ENCODE results near the gene GLRA2. TPM values are rescaled to one million over a fixed set of nuclear protein-coding genes. Genes with fewer than 3 reads are reported as not detected.
"Not testable (repeated sequence)": the region's sequence is repeated elsewhere in the genome, so short reads cannot be mapped to it uniquely, and the experiment has no call there.

The GLRA2 gene
- total RNA-seq, 1 experiment from 2014 or later = not detected

DNA sequence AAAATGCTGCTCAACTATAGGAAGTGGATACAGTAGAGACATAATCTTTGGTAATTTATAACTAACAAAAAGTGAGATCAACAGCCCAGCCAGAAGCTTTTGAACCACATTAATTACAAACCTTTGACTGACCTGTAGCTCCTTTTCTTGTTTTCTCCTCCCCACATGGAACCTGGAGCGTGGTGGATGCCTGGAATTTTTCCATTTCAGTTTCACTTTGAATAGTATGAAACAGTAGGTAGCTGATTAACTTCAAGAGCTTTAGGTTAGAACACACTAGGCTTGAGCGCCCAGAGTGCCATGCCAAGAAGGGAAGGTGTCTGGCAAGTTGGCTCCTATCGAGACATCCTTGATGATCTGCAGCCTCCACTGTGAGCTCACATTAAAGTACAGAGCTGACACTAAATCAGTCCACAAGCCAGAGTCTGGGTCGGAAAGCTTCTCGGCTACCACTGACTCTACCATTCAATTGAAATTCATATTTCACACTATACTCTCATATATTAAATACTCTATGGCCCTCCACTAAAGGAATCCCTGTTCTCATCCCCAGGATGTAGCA is 143.4 kb downstream of the GLRA2 start:
- Histone ChIP-seq H3K27me3 (no peaks in the 10 kb centered on the region), H3K4me3 (no peak overlapping the region), H3K9me3 (no peaks in the 10 kb centered on the region), H3K36me3 (no peaks in the 10 kb centered on the region)
- DNase-seq = no peak

- H3K27me3 ChIP-seq = no peaks in the 10 kb centered on the region
- no peaks in the 10 kb centered on the region for H3K9me3 ChIP-seq
- no peak for DNase-seq
- H3K36me3 ChIP-seq = no peaks in the 10 kb centered on the region
- H3K4me3 ChIP-seq = no peak overlapping the region
Observed at GRCh38 chrX:14673236-14673635, 143.9 kb downstream of the GLRA2 start.

DNA sequence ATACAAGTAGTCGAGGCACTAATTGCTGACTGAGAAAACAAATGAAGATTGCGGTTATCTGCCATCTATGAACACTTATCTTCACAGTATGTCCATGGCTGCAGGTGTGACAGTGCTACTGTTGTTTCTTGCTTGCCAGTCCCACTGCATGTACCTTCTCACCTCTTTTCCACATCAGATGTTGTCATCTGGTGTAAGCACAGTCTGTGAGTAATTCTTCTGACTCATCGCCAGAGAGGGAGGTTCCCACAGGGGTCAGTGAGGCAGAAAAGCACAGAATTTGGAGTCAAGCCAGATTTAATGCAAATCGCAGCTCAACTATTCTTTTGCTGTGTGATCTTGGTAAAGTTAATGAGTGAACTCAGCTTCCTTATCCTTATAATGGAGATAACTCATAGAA is 144.4 kb downstream of the GLRA2 start:
- Histone ChIP-seq H3K27me3 (no peaks in the 10 kb centered on the region), H3K9me3 (no peaks in the 10 kb centered on the region), H3K36me3 (no peaks in the 10 kb centered on the region), H3K4me3 (no peak overlapping the region)
- DNase-seq = peak; percentile 53

GRCh38 chrX:14675500-14675899 is 146.2 kb downstream of the GLRA2 start:
- Histone ChIP-seq H3K4me3 (no peak overlapping the region), H3K27me3 (no peaks in the 10 kb centered on the region), H3K36me3 (no peaks in the 10 kb centered on the region), H3K9me3 (no peaks in the 10 kb centered on the region)
- DNase-seq = no peak

GRCh38 chrX:14676431-14676830 is 147.1 kb downstream of the GLRA2 start:
- H3K27me3 ChIP-seq = no peaks in the 10 kb centered on the region
- no peak for DNase-seq
- no peaks in the 10 kb centered on the region for H3K9me3 ChIP-seq
- no peak overlapping the region for H3K4me3 ChIP-seq
- H3K36me3 ChIP-seq = no peaks in the 10 kb centered on the region

GRCh38 chrX:14688331-14688730 is 159.0 kb downstream of the GLRA2 start:
- H3K36me3 ChIP-seq, H3K4me3 ChIP-seq, H3K27me3 ChIP-seq, H3K9me3 ChIP-seq, DNase-seq: not testable (repeated sequence)

DNA sequence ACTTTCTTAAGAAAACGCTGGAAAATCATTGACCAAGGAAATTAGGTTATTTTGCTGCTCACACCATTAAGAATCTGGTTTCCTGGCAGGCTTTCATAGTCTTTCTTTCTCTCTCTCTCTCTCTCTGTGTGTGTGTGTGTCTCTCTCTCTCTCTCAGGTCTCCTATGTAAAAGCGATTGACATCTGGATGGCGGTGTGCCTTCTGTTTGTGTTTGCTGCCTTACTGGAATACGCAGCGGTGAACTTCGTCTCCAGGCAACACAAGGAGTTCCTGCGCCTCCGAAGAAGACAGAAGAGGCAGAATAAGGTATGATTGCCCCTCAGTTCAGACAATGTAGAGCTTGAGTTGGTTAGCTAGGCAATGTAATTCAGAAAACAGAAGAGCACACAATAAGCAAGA is 161.2 kb downstream of the GLRA2 start:
- no peaks in the 10 kb centered on the region for H3K9me3 ChIP-seq
- DNase-seq = no peak
- H3K27me3 ChIP-seq = no peaks in the 10 kb centered on the region
- no peak overlapping the region for H3K4me3 ChIP-seq
- H3K36me3 ChIP-seq = no peaks in the 10 kb centered on the region

DNA sequence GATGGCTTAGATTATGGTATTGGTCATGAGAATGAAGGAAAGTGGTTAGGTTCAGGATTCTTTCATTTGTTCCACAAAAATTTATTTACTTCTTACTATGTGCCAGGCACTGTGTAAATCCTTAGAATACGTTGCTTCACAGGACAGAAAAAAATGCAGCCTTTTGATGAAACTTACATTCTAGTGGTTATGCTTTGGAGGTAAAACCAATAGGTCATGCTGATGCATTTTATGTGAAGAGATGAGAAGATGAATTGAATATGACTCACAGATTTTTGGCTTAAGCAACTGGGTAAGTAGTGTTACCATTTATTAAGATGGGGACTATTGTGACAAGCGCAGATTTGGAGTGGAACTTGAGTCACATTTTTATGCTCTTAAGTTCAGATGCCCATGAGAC is 165.3 kb downstream of the GLRA2 start:
- H3K4me3 ChIP-seq = no peak overlapping the region
- no peaks in the 10 kb centered on the region for H3K27me3 ChIP-seq
- no peaks in the 10 kb centered on the region for H3K36me3 ChIP-seq
- no peak for DNase-seq
- no peaks in the 10 kb centered on the region for H3K9me3 ChIP-seq

DNA sequence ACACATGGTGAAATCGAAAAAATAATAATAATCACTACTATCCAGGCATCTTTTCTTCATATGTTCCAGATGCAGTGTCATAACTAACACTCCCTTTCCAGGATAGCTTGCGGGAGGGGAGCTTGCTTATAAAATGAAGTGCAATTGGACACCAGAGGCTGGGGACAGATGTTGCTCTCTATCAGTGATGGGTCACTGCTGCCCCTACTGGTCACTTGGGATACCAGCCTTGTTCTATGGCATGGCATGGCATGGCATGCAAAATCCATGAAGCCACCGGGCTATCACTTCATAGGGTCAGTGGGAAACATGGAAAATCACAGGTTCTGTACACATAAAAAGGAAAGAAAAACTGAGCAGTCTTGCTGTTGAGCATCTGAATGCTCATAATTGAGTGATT is 168.1 kb downstream of the GLRA2 start:
- Histone ChIP-seq H3K4me3 (no peak overlapping the region), H3K9me3 (no peaks in the 10 kb centered on the region), H3K27me3 (no peaks in the 10 kb centered on the region), H3K36me3 (no peaks in the 10 kb centered on the region)
- peak; percentile 20 for DNase-seq

DNA sequence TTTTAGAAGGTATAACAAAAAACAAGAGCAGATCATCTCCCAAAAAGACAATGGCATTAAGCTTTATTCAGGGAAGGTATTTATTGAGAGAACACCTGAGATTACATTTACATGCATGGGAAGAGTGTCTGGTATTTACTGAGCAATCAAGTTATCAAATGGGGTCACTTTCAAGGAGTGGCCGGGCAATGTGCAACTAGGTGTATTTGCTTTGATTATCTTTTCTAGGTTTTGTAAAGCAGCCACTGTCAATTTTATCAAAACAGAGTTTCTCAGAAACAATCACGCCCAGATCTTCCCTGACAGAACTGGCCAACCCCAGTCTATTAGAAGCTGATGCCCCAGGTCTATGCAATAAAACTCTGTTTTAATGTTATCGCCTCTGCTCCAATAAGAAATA is 169.5 kb downstream of the GLRA2 start:
- Histone ChIP-seq H3K4me3 (no peak overlapping the region), H3K27me3 (no peaks in the 10 kb centered on the region), H3K36me3 (no peaks in the 10 kb centered on the region), H3K9me3 (no peaks in the 10 kb centered on the region)
- DNase-seq = no peak

DNA sequence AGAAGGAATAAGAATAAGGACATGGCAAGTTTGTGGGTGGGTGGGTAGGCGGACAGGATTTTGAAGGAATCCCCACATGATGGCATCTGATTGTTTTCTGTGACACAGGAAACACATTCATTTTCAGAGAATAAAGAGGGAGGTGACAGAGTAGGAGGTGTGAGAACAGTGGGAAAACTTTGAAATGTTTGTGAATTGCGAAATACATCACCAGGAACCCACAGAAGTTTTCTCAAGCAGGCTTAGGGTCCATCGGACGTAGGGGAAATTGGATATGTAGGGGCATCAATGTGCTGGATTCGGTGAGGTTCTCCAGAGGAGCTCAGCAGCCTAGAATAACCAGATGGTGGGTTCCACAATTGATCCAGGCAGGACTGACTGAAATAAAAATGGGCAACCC is 171.6 kb downstream of the GLRA2 start:
- H3K9me3 ChIP-seq = no peaks in the 10 kb centered on the region
- no peak for DNase-seq
- H3K27me3 ChIP-seq = no peaks in the 10 kb centered on the region
- no peaks in the 10 kb centered on the region for H3K36me3 ChIP-seq
- H3K4me3 ChIP-seq = no peak overlapping the region

- no peaks in the 10 kb centered on the region for H3K36me3 ChIP-seq
- no peak for DNase-seq
Observed at GRCh38 chrX:14702145-14702544, 172.8 kb downstream of the GLRA2 start.

DNA sequence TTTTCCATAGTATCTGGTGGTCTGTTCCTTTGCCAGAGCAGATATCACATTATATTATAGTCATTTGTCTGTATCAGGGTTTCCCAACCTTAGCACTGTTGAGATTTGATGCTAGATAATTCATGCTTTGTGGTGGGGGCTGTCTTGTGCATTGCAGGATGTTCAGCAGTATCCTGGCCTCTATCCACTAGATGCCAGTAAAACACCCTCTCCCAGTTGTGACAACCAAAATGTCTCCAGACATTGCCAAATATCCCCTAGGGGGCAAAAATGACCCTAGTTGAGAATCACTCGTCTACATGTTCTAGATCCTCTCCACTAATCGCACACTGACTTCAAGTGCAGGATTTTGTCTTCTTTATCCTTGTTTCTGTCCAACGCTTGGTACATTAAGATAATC is 182.8 kb downstream of the GLRA2 start:
- no peak for DNase-seq
- no peak overlapping the region for H3K4me3 ChIP-seq
- no peaks in the 10 kb centered on the region for H3K9me3 ChIP-seq
- H3K36me3 ChIP-seq = no peaks in the 10 kb centered on the region
- no peaks in the 10 kb centered on the region for H3K27me3 ChIP-seq

More at GRCh38 chrX:14702145-14702544, 172.8 kb downstream of the GLRA2 start:
- no peak overlapping the region for H3K4me3 ChIP-seq
- no peaks in the 10 kb centered on the region for H3K9me3 ChIP-seq
- H3K27me3 ChIP-seq = no peaks in the 10 kb centered on the region

- no peak overlapping the region for H3K4me3 ChIP-seq
- no peaks in the 10 kb centered on the region for H3K27me3 ChIP-seq
- DNase-seq = no peak
- H3K9me3 ChIP-seq = no peaks in the 10 kb centered on the region
- no peaks in the 10 kb centered on the region for H3K36me3 ChIP-seq
Observed at GRCh38 chrX:14717949-14718348, 188.6 kb downstream of the GLRA2 start.

DNA sequence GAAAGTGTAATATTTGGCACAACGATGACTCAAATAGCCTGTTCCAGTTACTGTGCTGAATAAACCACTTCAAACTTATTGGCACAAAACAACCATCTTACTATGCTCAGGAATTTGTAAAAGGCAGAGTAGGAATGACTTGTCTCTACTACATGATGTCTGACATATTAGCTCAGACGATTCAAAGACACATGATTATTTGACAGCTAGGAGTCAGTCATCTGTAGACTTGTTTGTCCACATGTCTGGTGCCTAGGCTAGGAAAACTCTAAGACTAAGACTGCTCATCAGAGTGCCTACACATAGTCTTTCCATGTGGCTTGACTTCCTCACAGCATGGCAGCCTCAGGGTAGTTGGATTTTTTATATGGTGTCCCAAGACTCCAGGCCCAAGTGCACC is 189.1 kb downstream of the GLRA2 start:
- no peak for DNase-seq
- Histone ChIP-seq H3K36me3 (no peaks in the 10 kb centered on the region), H3K4me3 (no peak overlapping the region), H3K27me3 (no peaks in the 10 kb centered on the region), H3K9me3 (no peaks in the 10 kb centered on the region)

DNA sequence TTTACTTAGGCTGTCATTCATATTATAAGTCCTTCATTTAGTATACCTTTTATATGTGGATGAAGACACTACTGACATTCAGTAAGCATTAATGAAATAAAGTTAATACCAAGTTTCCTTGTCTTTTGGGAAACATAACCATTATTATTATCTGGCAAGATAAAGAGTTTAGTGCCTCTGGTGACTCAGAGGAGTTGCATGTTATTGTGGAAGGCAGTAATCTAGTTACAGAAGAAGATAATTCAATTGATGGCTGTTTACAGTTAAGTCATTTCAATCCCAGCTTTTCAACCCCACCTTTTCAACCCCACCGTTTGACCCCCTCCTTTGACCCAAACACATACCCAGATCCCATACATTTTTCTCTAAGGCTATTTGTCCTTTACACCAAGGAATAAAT is 199.7 kb downstream of the GLRA2 start:
- Histone ChIP-seq H3K36me3 (no peaks in the 10 kb centered on the region), H3K9me3 (no peaks in the 10 kb centered on the region), H3K4me3 (no peak overlapping the region), H3K27me3 (no peaks in the 10 kb centered on the region)
- DNase-seq = no peak

DNA sequence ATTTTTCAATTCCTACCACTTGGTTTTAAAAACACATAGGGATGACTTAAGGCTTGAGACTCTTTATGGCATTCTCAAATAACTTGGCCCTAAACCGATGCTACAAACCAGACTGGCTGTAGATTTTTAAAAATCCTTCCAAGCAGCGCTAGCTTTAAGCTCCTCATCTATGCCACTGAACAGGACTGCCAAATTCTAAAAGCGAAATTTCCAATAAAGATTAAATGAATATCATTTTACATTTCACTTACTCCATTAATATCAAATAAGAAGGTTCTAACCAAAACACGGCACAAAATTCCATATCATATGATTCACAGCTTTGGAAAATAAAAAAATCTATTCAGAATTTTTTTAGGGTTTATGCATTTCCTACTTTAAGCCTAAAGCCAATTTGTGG is 209.3 kb downstream of the GLRA2 start:
- DNase-seq = no peak
- Histone ChIP-seq H3K27me3 (no peaks in the 10 kb centered on the region), H3K36me3 (no peaks in the 10 kb centered on the region), H3K9me3 (no peaks in the 10 kb centered on the region), H3K4me3 (no peak overlapping the region)

GRCh38 chrX:14753441-14753840 is 224.1 kb downstream of the GLRA2 start:
- no peaks in the 10 kb centered on the region for H3K9me3 ChIP-seq
- no peak for DNase-seq

GRCh38 chrX:14758029-14758491 is 228.7 kb downstream of the GLRA2 start:
- no peaks in the 10 kb centered on the region for H3K9me3 ChIP-seq
- no peaks in the 10 kb centered on the region for H3K27me3 ChIP-seq
- no peak overlapping the region for H3K4me3 ChIP-seq
- H3K36me3 ChIP-seq = no peaks in the 10 kb centered on the region
- DNase-seq = no peak

More at GRCh38 chrX:14753441-14753840, 224.1 kb downstream of the GLRA2 start:
- H3K4me3 ChIP-seq = no peak overlapping the region
- no peaks in the 10 kb centered on the region for H3K36me3 ChIP-seq
- H3K27me3 ChIP-seq = no peaks in the 10 kb centered on the region

Measured in MG63 (cell line).